Endodermal cell (in vitro differentiated cells): ENCODE data around the gene TBL3. TPM values are rescaled to one million over a fixed set of nuclear protein-coding genes. Genes with fewer than 3 reads are reported as not detected.

Experiments used
- DNase-seq: peaks from one replicate; pipeline ENCODE4 v3.0.0-alpha.2; 2017
- H3K27ac ChIP-seq: 2 replicates; pipeline ENCODE4 v1.5.1; 2013; ENCODE audit warnings: mild to moderate bottlenecking, low read depth, low read length, moderate library complexity
- H3K27me3 ChIP-seq: 2 replicates; pipeline ENCODE4 v1.6.1; 2013; ENCODE audit warnings: mild to moderate bottlenecking, low read length, moderate library complexity; ENCODE audit not compliant: insufficient read depth, control insufficient read depth, poor library complexity, severe bottlenecking
- H3K36me3 ChIP-seq: 2 replicates; pipeline ENCODE4 v1.7.0; 2013; ENCODE audit warnings: mild to moderate bottlenecking, low read length, moderate library complexity; ENCODE audit not compliant: control insufficient read depth, insufficient read depth
- H3K4me1 ChIP-seq: one replicate; pipeline ENCODE4 v1.7.0; 2013; ENCODE audit warnings: low read length; ENCODE audit not compliant: control insufficient read depth, insufficient read depth
- H3K4me3 ChIP-seq: 2 replicates; pipeline ENCODE4 v1.5.1; 2013; ENCODE audit warnings: mild to moderate bottlenecking, low read length, moderate library complexity
- H3K9ac ChIP-seq: 2 replicates; pipeline ENCODE4 v1.6.1; 2013; ENCODE audit warnings: mild to moderate bottlenecking, low read length, moderate library complexity; ENCODE audit not compliant: poor library complexity, severe bottlenecking; ENCODE audit errors: extremely low read depth
- H3K9me3 ChIP-seq: 2 replicates; pipeline ENCODE4 v1.6.1; 2013; ENCODE audit warnings: mild to moderate bottlenecking, low read length, moderate library complexity; ENCODE audit not compliant: control insufficient read depth
- H3K27ac Mint-ChIP-seq: 2 replicates; pipeline ENCODE4 v1.8.0; 2020; ENCODE audit warnings: mixed read lengths
- H3K27me3 Mint-ChIP-seq: 2 replicates; pipeline ENCODE4 v1.8.0; 2021; ENCODE audit warnings: mild to moderate bottlenecking, mixed read lengths; ENCODE audit not compliant: insufficient read depth
- H3K36me3 Mint-ChIP-seq: 2 replicates; pipeline ENCODE4 v1.8.0; 2020; ENCODE audit warnings: low read depth, mixed read lengths
- H3K4me1 Mint-ChIP-seq: 2 replicates; pipeline ENCODE4 v1.8.0; 2020; ENCODE audit warnings: mixed read lengths
- H3K4me3 Mint-ChIP-seq: 2 replicates; pipeline ENCODE4 v1.8.0; 2020; ENCODE audit warnings: mild to moderate bottlenecking, moderate library complexity, mixed read lengths
- H3K9me3 Mint-ChIP-seq: 2 replicates; pipeline ENCODE4 v1.8.0; 2020; ENCODE audit warnings: mild to moderate bottlenecking, mixed read lengths
- WGBS, 2 experiments: methylation state at CpG; one replicate each; pipeline versions ENCODE4 v1.1.5 to v1.1.7; 2013; ENCODE audit warnings: missing lambda C conversion rate in 2 of 2, mixed read lengths in 1 of 2; ENCODE audit not compliant: insufficient coverage in 1 of 2, insufficient read length in 1 of 2; 5-methylcytosine and 5-hydroxymethylcytosine counted together
- total RNA-seq, 2 donors: library from RNA; stranded (reverse); fragmentation: NEBNext Ultra II Directional in 1 of 2; extraction: Animal tissue kit (Norgen Biotek cat#: 25700) in 1 of 2; gene quantifications; 2 replicates in 1 of 2; 3 replicates in 1 of 2; pipeline ENCODE4 v1.2.1, GENCODE V29; 2021
- TF ChIP-seq, protein P1 (sequence below): fragments of 200-600 bp; sonication (generic); conservative IDR thresholded peaks from 2 replicates; pipeline ENCODE4 v1.5.0; 2021; ENCODE audit warnings: antibody characterized with exemption, mild to moderate bottlenecking

Gene TBL3
- total RNA-seq, 2 donors from 2014 or later: 43.4 to 49.7 TPM

DNA sequence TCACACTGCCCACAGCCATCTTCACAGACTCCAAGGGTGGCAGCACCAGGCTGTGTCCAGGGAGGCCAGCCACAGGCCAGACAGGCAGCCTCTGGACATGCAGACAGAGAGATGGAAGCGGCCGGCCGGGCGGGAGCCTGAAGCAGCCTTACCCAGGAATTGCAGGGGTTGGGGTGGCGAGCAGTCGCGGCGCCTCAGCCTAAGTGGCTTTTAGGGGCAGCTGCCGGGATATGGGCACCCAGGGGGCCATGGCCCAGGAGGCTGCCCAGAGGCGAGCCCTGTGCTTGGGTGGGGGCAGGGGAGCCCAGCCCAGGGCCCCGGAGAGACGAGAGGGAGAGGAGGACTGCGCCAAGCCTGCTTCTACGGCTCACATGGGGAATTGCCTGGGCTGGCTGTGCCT lies 53.4 kb downstream of the TBL3 start:
- Mint-ChIP-seq H3K4me1 (peaks cover 7% of the 10 kb centered on the region), H3K4me3 (peak overlapping the region; percentile 29), H3K27ac (no peak overlapping the region), H3K27me3 (peaks cover 57% of the 10 kb centered on the region), H3K36me3 (no peaks in the 10 kb centered on the region), H3K9me3 (no peaks in the 10 kb centered on the region)
- Histone ChIP-seq H3K27me3 (peaks cover 21% of the 10 kb centered on the region), H3K4me1 (peaks cover 3% of the 10 kb centered on the region), H3K9ac (no peak overlapping the region), H3K9me3 (no peaks in the 10 kb centered on the region), H3K27ac (no peak overlapping the region), H3K36me3 (no peaks in the 10 kb centered on the region), H3K4me3 (no peak overlapping the region)
- DNase-seq: no peak
- TF ChIP-seq, protein P1, sequence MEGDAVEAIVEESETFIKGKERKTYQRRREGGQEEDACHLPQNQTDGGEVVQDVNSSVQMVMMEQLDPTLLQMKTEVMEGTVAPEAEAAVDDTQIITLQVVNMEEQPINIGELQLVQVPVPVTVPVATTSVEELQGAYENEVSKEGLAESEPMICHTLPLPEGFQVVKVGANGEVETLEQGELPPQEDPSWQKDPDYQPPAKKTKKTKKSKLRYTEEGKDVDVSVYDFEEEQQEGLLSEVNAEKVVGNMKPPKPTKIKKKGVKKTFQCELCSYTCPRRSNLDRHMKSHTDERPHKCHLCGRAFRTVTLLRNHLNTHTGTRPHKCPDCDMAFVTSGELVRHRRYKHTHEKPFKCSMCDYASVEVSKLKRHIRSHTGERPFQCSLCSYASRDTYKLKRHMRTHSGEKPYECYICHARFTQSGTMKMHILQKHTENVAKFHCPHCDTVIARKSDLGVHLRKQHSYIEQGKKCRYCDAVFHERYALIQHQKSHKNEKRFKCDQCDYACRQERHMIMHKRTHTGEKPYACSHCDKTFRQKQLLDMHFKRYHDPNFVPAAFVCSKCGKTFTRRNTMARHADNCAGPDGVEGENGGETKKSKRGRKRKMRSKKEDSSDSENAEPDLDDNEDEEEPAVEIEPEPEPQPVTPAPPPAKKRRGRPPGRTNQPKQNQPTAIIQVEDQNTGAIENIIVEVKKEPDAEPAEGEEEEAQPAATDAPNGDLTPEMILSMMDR: no peak
- 92 to 95% methylated on average over 10 to 14 of the region's 14 CpGs for WGBS, 2 experiments

DNA sequence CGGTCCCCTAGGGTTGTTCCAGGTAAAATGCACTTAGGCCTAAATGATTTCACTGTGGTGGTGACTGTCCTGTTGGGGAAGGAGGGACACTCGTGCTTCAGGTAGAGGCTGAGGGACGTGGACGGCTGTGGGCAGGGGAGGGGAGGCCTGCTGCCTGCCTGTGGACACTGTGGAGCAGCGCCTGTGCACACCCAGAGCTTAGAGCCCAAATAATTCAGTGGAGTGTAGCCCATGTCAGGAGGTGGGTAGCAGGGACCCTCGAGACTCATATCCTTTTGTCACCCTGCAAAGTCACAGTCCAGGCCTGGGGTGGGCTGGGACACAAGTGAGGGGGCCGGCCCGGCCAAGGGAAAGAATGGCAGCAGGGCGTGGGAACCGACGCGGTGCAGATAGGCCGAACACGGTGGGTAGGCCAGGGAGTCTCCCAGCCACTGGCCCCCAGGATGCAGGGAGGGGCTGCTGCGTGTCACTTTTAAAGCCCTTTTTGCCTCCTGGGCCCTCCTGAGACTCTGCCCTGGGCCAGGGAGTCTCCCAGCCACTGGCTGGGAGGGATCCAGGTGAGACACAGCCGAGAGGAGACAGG lies 54.1 kb downstream of the TBL3 start:
- no peak overlapping the region for H3K9ac ChIP-seq
- no peaks in the 10 kb centered on the region for H3K36me3 Mint-ChIP-seq
- no peak overlapping the region for H3K27ac Mint-ChIP-seq
- H3K27ac ChIP-seq: no peak overlapping the region
- H3K27me3 ChIP-seq: peaks cover 14% of the 10 kb centered on the region
- TF ChIP-seq, protein P1: no peak
- H3K9me3 ChIP-seq: no peaks in the 10 kb centered on the region
- H3K9me3 Mint-ChIP-seq: no peaks in the 10 kb centered on the region
- peaks cover 50% of the 10 kb centered on the region for H3K27me3 Mint-ChIP-seq
- DNase-seq: no peak
- no peak overlapping the region for H3K4me3 ChIP-seq
- H3K4me1 Mint-ChIP-seq: peaks cover 7% of the 10 kb centered on the region
- H3K4me1 ChIP-seq: peaks cover 3% of the 10 kb centered on the region
- H3K4me3 Mint-ChIP-seq: peak overlapping the region; percentile 29
- peaks cover under 1% of the 10 kb centered on the region for H3K36me3 ChIP-seq
- 88 to 90% methylated on average over 6 to 16 of the region's 16 CpGs for WGBS, 2 experiments

DNA sequence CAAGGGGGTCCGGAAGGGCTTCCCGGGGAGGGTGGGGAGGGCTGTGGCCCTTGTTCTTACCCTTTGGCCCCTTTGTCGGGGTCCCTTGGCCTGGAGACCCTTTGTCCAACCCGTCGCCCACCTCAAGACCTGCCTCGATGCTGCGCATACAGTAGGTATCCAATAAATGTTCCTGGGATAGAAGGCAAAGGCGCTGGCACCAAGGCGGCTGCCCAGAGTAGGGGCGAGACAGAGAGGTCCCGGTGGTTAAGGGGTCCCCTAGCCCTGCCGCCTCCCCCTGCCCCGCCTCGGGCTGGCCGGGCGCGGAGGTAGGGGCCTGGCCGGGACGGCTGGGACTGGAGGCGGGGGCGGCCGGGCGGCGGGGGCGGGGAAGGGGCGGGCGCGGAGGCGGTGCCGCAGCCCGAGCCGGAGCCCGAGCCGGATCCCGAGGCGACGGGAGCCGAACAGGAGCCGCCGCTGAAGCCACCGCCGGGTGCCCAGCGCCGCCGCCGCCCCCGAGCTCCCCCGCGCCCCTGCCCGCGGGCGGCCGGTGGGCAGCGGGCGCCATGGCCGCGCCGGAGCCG lies 54.7 kb downstream of the TBL3 start, which contains the start of gene NHERF2:
Gene NHERF2, plus strand, starts transcription at position 442 of the 563 bp plus-strand sequence. Its CDS starts 104 bp downstream, at position 546.
- Mint-ChIP-seq H3K27ac (peak within 1 kb of the TSS; percentile 36), H3K4me1 (peaks cover 7% of the 10 kb centered on the region), H3K4me3 (peak within 1 kb of the TSS; percentile 67), H3K9me3 (no peaks in the 10 kb centered on the region), H3K36me3 (no peaks in the 10 kb centered on the region), H3K27me3 (peaks cover 44% of the 10 kb centered on the region)
- peaks cover 8% of the 10 kb centered on the region for H3K27me3 ChIP-seq
- peak; percentile 78 for DNase-seq
- peaks cover 3% of the 10 kb centered on the region for H3K4me1 ChIP-seq
- H3K4me3 ChIP-seq: peak within 1 kb of the TSS; percentile 72
- no peaks in the 10 kb centered on the region for H3K9me3 ChIP-seq
- no peak within 1 kb of the TSS for H3K27ac ChIP-seq
- no peak within 1 kb of the TSS for H3K9ac ChIP-seq
- peaks cover 5% of the 10 kb centered on the region for H3K36me3 ChIP-seq
- 13 to 74% methylated on average over 9 to 57 of the region's 59 CpGs for WGBS, 2 experiments
- TF ChIP-seq, protein P1: no peak
